GM19438 (cell line): ENCODE measurements around the gene ESAM.

ENCODE experiments used
- ATAC-seq: cut with Tn5 transposase; IDR thresholded peaks from one replicate; pipeline ENCODE4 v1.9.1; 2021; ENCODE audit warnings: low read depth; ENCODE audit not compliant: unreplicated experiment

ESAM gene, protein sequence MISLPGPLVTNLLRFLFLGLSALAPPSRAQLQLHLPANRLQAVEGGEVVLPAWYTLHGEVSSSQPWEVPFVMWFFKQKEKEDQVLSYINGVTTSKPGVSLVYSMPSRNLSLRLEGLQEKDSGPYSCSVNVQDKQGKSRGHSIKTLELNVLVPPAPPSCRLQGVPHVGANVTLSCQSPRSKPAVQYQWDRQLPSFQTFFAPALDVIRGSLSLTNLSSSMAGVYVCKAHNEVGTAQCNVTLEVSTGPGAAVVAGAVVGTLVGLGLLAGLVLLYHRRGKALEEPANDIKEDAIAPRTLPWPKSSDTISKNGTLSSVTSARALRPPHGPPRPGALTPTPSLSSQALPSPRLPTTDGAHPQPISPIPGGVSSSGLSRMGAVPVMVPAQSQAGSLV

GRCh38 chr11:124762105-124762623 is at the start of gene ESAM:
ESAM (minus strand) TSS chr11:124762290; CDS start chr11:124762154, 136 bp downstream.
- ATAC-seq, result peak; percentile 48

GRCh38 chr11:124811399-124812125 is 49.5 kb upstream of the ESAM start:
- no peak for ATAC-seq

DNA sequence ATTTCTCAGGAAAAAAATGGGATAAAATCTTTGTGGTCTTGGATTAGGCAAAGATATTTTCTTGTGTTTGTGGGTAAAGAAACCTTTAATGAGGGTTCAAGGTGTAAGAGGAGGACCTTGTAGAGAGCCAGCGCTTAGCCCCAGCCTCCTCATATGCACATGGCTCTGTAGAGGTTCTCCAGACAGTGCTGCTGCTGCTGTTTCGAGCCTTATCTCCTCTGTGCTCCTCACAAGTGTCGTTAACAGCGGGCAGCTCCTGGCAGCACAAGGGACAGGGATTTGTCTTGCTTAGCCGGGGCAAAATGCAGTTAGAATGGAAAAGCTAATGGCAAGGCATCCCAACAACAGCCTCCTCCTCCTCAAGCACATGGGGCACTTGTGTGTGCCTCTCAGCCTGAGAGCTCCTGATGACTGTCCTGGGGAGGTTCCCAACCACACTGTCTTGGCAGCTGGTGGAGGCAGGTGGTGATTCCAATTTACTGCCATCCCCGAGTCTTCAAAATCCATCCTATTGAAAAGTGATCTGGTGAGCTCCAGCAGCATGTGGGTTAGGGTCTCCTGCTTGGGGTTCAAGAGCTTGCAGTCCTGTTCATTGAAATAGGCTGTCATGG is 45.7 kb upstream of the ESAM start:
- no peak for ATAC-seq

GRCh38 chr11:124807201-124807600 is 45.1 kb upstream of the ESAM start:
- no peak for ATAC-seq

DNA sequence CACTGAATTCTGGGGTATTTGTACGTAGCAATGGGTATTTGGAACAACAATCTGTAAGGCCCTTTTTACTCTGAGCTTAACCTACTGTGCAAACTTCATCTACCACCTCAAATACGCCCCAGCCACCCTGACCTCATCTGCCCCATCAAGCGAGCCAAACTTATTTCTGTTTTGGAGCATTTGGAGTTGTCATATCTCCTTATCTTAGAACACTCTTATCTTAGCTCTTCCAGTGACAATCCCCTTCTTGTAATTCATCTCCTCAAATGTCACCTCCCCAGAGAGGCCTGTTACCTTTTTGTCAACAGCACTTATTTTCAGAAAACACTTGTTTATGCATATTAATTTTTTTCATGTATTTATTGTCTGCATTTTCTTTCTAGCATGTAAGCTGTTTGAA is 42.8 kb upstream of the ESAM start:
- ATAC-seq, result no peak

DNA sequence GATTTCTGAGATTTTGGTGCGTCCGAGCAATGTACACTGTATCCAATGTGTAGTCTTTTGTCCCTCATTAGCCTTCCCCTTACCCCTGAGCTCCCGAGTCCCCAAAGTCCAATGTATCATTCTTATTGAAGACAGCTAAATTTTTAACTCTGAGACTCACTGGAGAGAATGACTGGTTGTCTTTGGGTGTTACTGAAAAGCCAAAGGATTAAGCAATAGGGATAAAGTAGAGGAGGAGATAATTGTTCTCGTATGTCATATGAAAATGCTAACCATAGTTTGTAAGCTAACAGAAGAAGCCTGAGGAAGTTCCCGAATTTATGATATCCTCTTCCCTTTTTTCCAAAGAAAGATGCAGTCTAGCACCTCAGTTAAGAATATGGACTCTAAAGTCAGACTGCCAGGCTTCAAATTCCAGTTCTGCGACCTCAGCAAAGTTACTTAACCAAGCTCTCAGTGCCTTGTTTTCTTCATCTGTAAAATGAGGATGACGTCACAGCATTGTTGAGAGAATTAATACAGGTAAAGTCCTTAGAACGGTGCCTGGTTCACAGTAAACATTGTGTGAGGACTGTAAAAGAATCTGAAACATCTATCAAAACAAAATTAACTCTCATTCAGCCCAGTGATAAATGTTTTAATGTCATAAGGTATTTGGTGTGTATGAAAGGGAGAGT is 39.7 kb upstream of the ESAM start:
- no peak for ATAC-seq

- ATAC-seq, result no peak
Measured at GRCh38 chr11:124801014-124801413, 38.9 kb upstream of the ESAM start.

- ATAC-seq, result peak; percentile 85
Measured at GRCh38 chr11:124800226-124800929, 38.3 kb upstream of the ESAM start, which contains the start of gene MSANTD2. MSANTD2 (minus strand) TSS chr11:124800406; CDS start chr11:124800380, 26 bp downstream.

DNA sequence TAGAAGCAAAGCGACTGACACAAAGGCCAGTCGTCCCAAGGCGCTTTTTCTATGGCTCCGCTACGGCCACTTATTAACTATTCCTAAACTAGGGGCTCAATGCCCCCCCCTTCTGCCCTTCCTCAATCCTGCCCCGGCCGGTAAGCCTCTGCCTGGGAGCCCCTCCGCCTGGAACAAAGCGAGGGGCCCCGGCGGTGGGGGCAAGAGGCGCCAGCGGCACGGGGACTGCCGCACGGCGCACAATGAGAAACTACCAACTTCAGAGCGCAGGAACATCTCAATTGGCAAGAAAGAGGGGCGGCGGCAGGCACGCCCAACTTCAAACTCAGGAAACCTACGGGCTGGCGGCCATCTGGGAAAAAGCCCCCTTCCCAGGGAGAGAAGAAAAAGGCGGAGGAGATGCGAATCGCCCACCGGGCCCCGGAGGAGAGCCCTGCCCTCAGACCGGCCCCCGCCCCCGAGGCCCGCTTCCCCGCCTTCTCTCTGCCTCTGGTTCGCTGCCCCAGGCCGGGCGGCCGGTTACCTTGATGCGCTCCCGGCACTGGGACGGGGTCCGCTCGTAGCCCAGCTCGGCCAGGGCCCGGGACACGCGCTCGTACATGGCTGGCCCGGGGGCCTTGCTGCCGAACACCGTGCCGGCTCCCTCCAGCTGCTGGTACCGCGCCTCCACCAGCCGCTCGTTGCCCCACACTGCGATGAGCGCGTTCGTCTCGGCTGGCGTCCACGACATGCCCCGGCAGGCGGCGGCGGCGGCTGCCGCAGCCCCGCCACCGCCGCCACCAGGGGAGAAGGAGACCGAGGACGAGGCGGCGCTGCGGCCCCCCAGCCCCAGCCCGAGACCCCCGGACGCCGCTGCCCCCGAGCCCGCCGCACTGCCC is 37.5 kb upstream of the ESAM start:
- ATAC-seq, result peak; percentile 44

DNA sequence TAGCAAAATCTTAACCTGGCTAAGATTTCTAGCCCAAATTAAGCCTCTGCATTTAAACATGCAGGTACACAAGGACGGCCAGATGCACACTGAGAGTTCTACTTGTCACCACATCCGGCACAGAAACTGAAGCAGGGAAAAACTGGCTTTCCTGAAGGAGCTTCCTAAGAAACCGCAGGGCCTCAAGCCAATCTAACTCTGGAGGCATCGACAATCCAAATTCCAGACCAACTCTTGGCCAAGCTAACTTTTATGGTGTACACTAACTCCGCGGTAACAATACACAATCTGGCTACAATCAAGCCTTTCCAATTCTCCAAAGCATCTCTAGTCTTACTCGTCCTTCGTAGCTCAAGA is 36.9 kb upstream of the ESAM start:
- ATAC-seq, result peak; percentile 37

DNA sequence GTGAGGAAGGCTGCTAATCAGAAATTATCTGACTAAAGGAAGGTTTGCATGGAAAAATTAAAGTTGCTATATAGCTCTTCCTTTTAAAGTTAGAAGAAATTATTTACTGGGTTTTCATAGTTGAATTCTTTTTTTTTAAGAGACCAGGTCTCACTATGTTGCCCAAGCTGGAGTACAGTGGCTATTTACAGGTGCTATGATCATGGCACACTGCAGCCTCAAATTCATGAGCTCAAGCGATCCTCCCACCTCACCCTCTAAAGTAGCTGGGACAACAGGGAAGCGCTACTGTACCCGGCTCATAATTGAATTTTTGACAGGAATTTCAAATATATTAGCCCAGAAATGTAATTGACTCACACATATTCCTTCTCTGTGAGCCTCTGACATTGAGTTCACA is 34.2 kb upstream of the ESAM start:
- ATAC-seq, result no peak

DNA sequence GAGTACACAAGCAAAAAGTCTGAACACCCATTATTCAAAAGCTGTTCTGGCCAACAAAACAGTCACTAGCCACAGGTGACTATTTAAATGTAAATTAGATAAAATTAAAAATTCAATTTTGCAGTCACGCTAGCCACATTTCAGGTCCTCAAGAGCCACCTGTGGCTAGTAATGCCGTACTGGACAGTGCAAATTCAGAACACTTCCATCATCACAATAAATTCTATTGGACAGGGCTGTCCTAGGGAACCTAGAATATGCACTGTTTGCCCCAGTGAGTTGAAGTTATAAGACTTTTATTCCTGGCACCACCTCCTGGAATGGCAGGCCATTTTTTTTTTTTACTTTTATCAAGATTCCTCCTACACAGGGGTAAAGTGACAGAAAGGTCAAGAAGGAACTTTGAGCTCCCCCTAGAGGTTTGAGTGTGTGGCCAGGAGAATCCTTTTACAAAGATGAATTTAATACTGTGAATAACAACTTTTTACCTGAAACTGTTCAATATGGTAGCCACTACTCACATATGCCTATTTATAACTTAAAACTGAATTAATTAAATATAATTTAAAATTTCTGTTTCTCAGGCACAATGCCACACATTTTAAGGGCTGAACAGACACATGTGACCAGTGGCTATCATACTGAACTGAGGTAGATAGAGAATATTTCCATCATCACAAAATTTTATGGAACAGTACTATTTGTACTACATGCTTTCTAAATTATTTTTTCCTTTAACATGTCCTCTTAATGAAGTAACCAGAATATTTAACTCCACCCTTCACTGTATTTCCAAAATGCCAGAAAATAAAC is 31.6 kb upstream of the ESAM start:
- ATAC-seq, result peak; percentile 60

GRCh38 chr11:124791626-124792341 is 29.7 kb upstream of the ESAM start:
- peak; percentile 69 for ATAC-seq

DNA sequence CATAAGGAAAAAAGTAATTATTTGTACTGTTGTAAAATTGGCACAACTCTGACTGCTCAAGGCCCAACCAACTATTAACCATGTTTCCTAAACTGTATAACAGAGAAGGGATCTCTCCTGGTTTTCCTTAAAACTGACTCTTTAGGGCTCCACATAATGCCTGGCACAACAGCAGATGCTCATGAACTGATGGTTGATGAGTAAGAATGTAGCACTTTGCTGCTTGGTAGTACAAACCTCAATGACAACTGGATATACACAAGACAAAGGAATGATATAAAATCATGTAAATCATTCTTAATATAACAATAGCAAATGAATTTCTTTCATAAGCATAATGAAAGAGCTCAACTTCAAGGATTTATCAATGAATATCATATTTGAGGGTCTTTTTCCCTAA is 26.4 kb upstream of the ESAM start:
- no peak for ATAC-seq

GRCh38 chr11:124784051-124784450 is 22.0 kb upstream of the ESAM start:
- ATAC-seq, result no peak

DNA sequence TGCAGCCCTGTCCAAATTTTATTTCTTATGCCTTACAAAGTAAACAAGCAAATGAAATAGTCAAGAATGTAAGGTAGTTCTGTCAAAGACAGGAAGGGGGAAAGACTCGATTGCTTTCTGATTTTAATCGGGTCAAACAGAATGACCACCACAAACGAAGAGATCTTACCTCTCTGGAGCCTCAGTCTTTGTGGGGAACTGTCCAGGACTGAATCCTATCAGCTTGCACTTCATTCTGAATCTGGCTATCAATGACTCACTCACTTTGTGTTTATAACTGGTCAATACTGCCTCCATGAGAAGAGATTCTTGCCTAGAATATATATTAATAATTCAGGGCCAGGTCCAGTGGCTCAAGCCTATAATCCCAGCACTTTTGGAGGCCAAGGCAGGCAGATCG is 20.9 kb upstream of the ESAM start:
- no peak for ATAC-seq

GRCh38 chr11:124779568-124779967 is 17.5 kb upstream of the ESAM start:
- no peak for ATAC-seq

DNA sequence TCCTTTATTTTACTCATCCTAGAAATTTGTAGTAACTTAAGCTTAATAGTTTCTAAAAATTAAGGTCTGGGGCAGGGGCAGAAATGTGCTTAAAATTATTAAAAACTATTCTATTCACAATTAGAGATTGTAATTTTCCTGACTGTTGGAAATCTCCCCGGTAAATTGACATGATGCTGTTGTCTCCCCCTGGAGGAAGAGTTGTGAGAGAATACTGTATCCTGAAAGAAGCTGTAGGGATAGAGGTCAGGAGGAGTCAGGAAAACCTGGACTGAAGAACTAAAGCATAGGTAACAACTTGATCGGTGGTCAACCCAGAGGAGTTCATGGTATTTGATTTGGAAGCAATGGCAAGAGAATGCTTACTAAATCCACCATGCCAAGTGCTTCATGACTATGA is 16.2 kb upstream of the ESAM start:
- no peak for ATAC-seq
